Measurements from ENCODE around the gene YJU2. TPM values are rescaled to one million over a fixed set of nuclear protein-coding genes. Genes with fewer than 3 reads are reported as not detected.
A peak's percentile ranks its signal among the peaks of the same experiment; 100 is the strongest.
"Not testable (repeated sequence)": the region's sequence is repeated elsewhere in the genome, so short reads cannot be mapped to it uniquely, and the experiment has no call there.

The YJU2 gene
- total and polyA plus RNA-seq, 3 experiments from 2014 or later = 29.6 to 41.2 (median 38.8) TPM

DNA sequence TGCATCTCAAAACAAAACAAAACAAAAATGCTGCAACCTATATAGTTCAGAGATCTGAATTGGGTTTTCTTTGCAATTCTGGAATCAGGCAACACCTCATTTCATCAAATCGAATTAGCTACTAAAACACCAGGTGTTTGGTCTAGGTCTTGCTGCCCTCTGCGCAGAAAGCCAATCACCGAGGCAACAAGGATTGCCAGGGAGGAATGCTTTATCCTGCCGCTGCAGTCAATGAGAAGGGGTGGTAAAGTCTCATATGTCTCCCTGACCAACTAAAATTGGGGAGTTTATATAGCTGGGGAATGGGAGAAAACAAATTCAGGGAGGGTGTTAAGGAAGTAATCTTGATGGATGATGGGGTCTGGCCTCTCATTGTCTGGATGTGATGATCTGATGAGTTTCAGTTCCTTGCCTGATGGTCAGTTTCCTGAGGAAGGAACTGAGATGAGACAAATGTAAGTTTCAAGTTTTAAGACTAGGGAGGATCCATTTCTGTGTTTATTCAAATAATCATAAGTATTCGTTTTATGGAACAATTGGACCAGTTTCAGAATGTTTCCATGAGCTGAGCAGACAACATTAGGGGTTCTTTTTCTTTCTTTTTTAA, 5.0 kb upstream of the YJU2 start:
- CTCF ChIA-PET = interaction anchor here (0.9 kb wide), 1 partner anchor 254 kb away, joined by 5 read pairs; no protein-coding TSS in a partner anchor
- peaks cover 0 to 4% (median 1%) of the 10 kb centered on the region in 3 donors for H3K36me3 Mint-ChIP-seq
- Histone ChIP-seq H3K4me3 (ENCODE audit: low read length) (no peak overlapping the region), H3K9me3 (ENCODE audit: low read length) (no peaks in the 10 kb centered on the region), H3K27me3 (ENCODE audit: insufficient read depth, low read length, poor library complexity, severe bottlenecking) (no peaks in the 10 kb centered on the region), H3K36me3 (ENCODE audit: insufficient read depth, low read length) (no peaks in the 10 kb centered on the region), H3K27ac (ENCODE audit: low read depth, low read length) (no peak overlapping the region), H3K4me1 (ENCODE audit: insufficient read depth, low read length) (peaks cover 6% of the 10 kb centered on the region)
- H3K27ac Mint-ChIP-seq = no peak overlapping the region
- H3K4me3 Mint-ChIP-seq = no peak overlapping the region
- no peak for DNase-seq
- H3K27me3 Mint-ChIP-seq = peaks cover 4 to 5% of the 10 kb centered on the region in 2 donors
- H3K9me3 Mint-ChIP-seq = peaks cover 0 to 8% (median 5%) of the 10 kb centered on the region in 5 donors
- POLR2A ChIA-PET = no interaction called here
- peaks cover 4 to 6% (median 5%) of the 10 kb centered on the region in 3 donors for H3K4me1 Mint-ChIP-seq

GRCh38 chr19:4245938-4246337, 942 bp upstream of the YJU2 start:
- H3K27me3 ChIP-seq (ENCODE audit: insufficient read depth, low read length, poor library complexity, severe bottlenecking); H3K9me3 ChIP-seq (ENCODE audit: low read length); CTCF ChIA-PET; DNase-seq; H3K27me3 Mint-ChIP-seq; H3K9me3 Mint-ChIP-seq; POLR2A ChIA-PET; H3K4me3 ChIP-seq (ENCODE audit: low read length); H3K27ac ChIP-seq (ENCODE audit: low read depth, low read length): not testable (repeated sequence)
- peaks cover 9 to 32% (median 13%) of the 10 kb centered on the region in 3 donors for H3K36me3 Mint-ChIP-seq
- peak overlapping the region in 3 of 8 donors; percentile 98 to 99 (median 99) for H3K27ac Mint-ChIP-seq
- Histone ChIP-seq H3K36me3 (ENCODE audit: insufficient read depth, low read length) (peaks cover 23% of the 10 kb centered on the region), H3K4me1 (ENCODE audit: insufficient read depth, low read length) (peaks cover 17% of the 10 kb centered on the region)
- peaks cover 15 to 27% (median 22%) of the 10 kb centered on the region in 3 donors for H3K4me1 Mint-ChIP-seq
- H3K4me3 Mint-ChIP-seq = peak overlapping the region in 1 of 7 donors; percentile 11

- no peak for DNase-seq
- H3K27me3 Mint-ChIP-seq = no peaks in the 10 kb centered on the region
- H3K4me3 Mint-ChIP-seq = no peak overlapping the region
- H3K36me3 Mint-ChIP-seq = peaks cover 17 to 82% (median 20%) of the 10 kb centered on the region in 3 donors
- H3K27ac ChIP-seq (ENCODE audit: low read depth, low read length) = no peak overlapping the region
- CTCF ChIA-PET = interaction anchor here (1.1 to 1.2 kb wide), 2 partner anchors 12 to 96 kb away, joined by 3 read pairs; no protein-coding TSS in a partner anchor
- H3K36me3 ChIP-seq (ENCODE audit: insufficient read depth, low read length) = peaks cover 43% of the 10 kb centered on the region
- H3K9me3 Mint-ChIP-seq = peaks cover 0 to 4% (median 0%) of the 10 kb centered on the region in 5 donors
- H3K27me3 ChIP-seq (ENCODE audit: insufficient read depth, low read length, poor library complexity, severe bottlenecking) = no peaks in the 10 kb centered on the region
- H3K4me1 ChIP-seq (ENCODE audit: insufficient read depth, low read length) = no peaks in the 10 kb centered on the region
- H3K4me3 ChIP-seq (ENCODE audit: low read length) = no peak overlapping the region
- POLR2A ChIA-PET = no interaction called here
- H3K9me3 ChIP-seq (ENCODE audit: low read length) = no peaks in the 10 kb centered on the region
- no peak overlapping the region for H3K27ac Mint-ChIP-seq
- H3K4me1 Mint-ChIP-seq = peaks cover 0 to 1% (median 0%) of the 10 kb centered on the region in 3 donors
These were observed 9.7 kb downstream of the YJU2 start for GRCh38 chr19:4256563-4256962.

DNA sequence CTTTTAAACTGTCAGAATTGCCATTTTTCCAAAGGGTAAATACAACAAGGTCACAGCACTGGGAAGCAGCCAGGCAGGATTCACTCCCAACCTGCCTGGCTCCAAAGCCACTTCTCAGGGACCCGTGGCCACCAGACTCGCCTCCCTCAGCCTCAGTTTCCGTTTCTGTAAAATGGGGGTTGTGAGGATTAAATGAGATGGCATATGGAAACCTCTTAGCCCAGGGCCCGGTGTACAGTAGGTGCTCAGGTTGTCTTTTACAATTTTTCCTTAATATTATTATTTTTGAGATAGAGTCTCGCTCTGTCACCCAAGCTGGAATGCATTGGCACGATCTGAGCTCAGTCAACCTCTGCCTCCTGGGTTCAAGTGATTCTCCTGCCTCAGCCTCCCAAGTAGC, 10.1 kb downstream of the YJU2 start:
- no peak overlapping the region for H3K27ac ChIP-seq (ENCODE audit: low read depth, low read length)
- no peaks in the 10 kb centered on the region for H3K4me1 ChIP-seq (ENCODE audit: insufficient read depth, low read length)
- CTCF ChIA-PET = interaction anchor here (1.5 kb wide), 1 partner anchor 10 kb away, joined by 3 read pairs; no protein-coding TSS in a partner anchor
- H3K36me3 ChIP-seq (ENCODE audit: insufficient read depth, low read length) = peaks cover 38% of the 10 kb centered on the region
- H3K36me3 Mint-ChIP-seq = peaks cover 17 to 81% (median 20%) of the 10 kb centered on the region in 3 donors
- no peak overlapping the region for H3K4me3 ChIP-seq (ENCODE audit: low read length)
- DNase-seq = no peak
- no peak overlapping the region for H3K4me3 Mint-ChIP-seq
- no peaks in the 10 kb centered on the region for H3K27me3 ChIP-seq (ENCODE audit: insufficient read depth, low read length, poor library complexity, severe bottlenecking)
- POLR2A ChIA-PET = no interaction called here
- H3K27ac Mint-ChIP-seq = no peak overlapping the region
- no peaks in the 10 kb centered on the region for H3K27me3 Mint-ChIP-seq
- H3K9me3 Mint-ChIP-seq = peaks cover 0 to 4% (median 0%) of the 10 kb centered on the region in 5 donors
- H3K4me1 Mint-ChIP-seq = peaks cover 0 to 1% (median 0%) of the 10 kb centered on the region in 3 donors
- H3K9me3 ChIP-seq (ENCODE audit: low read length) = no peaks in the 10 kb centered on the region

GRCh38 chr19:4258181-4258580, 11.3 kb downstream of the YJU2 start:
- Mint-ChIP-seq H3K4me1 (peaks cover 0 to 1% (median 0%) of the 10 kb centered on the region in 3 donors), H3K4me3 (no peak overlapping the region), H3K36me3 (peaks cover 16 to 81% (median 17%) of the 10 kb centered on the region in 3 donors), H3K27me3 (no peaks in the 10 kb centered on the region), H3K9me3 (peaks cover 0 to 4% (median 0%) of the 10 kb centered on the region in 5 donors), H3K27ac (no peak overlapping the region)
- Histone ChIP-seq H3K9me3 (ENCODE audit: low read length) (no peaks in the 10 kb centered on the region), H3K4me3 (ENCODE audit: low read length) (no peak overlapping the region), H3K27me3 (ENCODE audit: insufficient read depth, low read length, poor library complexity, severe bottlenecking) (no peaks in the 10 kb centered on the region), H3K36me3 (ENCODE audit: insufficient read depth, low read length) (peaks cover 32% of the 10 kb centered on the region), H3K27ac (ENCODE audit: low read depth, low read length) (no peak overlapping the region), H3K4me1 (ENCODE audit: insufficient read depth, low read length) (no peaks in the 10 kb centered on the region)
- CTCF ChIA-PET = interaction anchor here (1.5 kb wide), 1 partner anchor 8 kb away, joined by 3 read pairs; no protein-coding TSS in a partner anchor
- POLR2A ChIA-PET = no interaction called here
- DNase-seq = no peak

DNA sequence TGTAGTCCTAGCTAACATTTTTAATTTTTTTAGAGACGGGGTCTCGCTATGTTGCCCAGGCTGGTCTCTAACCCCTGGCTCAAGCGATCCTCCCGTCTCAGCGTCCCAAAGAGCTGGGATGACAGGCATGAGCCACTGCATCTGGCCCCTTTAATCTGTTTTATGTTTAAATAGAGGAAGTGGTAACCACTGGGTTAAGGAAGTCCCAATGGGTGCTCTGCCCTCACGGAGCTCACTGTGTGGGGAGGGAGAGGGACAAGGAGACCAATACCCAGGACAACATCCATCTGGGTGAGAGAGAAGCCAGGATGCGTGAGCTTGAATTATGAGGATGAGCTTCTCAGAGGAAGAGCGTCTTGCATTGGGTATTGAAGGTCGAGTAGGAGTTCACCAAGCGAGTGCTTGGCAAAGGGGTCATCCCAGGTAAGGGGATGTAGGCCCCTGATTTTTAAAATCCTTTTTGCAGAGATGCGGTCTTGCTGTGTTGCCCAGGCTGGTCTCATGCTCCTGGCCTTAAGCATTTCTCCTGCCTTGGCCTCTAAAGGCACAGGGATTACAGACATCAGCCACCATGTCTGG, 13.8 kb downstream of the YJU2 start:
- CTCF ChIA-PET = interaction anchor here (1.1 kb wide), 1 partner anchor 140 kb away, joined by 3 read pairs; no protein-coding TSS in a partner anchor
- Histone ChIP-seq H3K9me3 (ENCODE audit: low read length) (no peaks in the 10 kb centered on the region), H3K27ac (ENCODE audit: low read depth, low read length) (no peak overlapping the region), H3K4me1 (ENCODE audit: insufficient read depth, low read length) (peaks cover 15% of the 10 kb centered on the region), H3K27me3 (ENCODE audit: insufficient read depth, low read length, poor library complexity, severe bottlenecking) (no peaks in the 10 kb centered on the region), H3K4me3 (ENCODE audit: low read length) (no peak overlapping the region), H3K36me3 (ENCODE audit: insufficient read depth, low read length) (peaks cover 18% of the 10 kb centered on the region)
- Mint-ChIP-seq H3K4me1 (peaks cover 8 to 18% (median 13%) of the 10 kb centered on the region in 3 donors), H3K9me3 (peaks cover 0 to 1% (median 0%) of the 10 kb centered on the region in 5 donors), H3K36me3 (peaks cover 4 to 78% (median 10%) of the 10 kb centered on the region in 3 donors), H3K27me3 (no peaks in the 10 kb centered on the region), H3K27ac (peak overlapping the region in 2 of 8 donors; percentile 41 to 79), H3K4me3 (no peak overlapping the region)
- POLR2A ChIA-PET = no interaction called here
- DNase-seq = no peak

- H3K4me3 Mint-ChIP-seq = peak overlapping the region; percentile 37 to 89 (median 65)
- Histone ChIP-seq H3K4me3 (ENCODE audit: low read length) (no peak overlapping the region), H3K9me3 (ENCODE audit: low read length) (no peaks in the 10 kb centered on the region), H3K36me3 (ENCODE audit: insufficient read depth, low read length) (peaks cover 24% of the 10 kb centered on the region), H3K27ac (ENCODE audit: low read depth, low read length) (no peak overlapping the region), H3K27me3 (ENCODE audit: insufficient read depth, low read length, poor library complexity, severe bottlenecking) (no peaks in the 10 kb centered on the region), H3K4me1 (ENCODE audit: insufficient read depth, low read length) (peaks cover 22% of the 10 kb centered on the region)
- H3K4me1 Mint-ChIP-seq = peaks cover 20 to 34% (median 28%) of the 10 kb centered on the region in 3 donors
- H3K9me3 Mint-ChIP-seq = no peaks in the 10 kb centered on the region
- peaks cover 4 to 79% (median 12%) of the 10 kb centered on the region in 3 donors for H3K36me3 Mint-ChIP-seq
- CTCF ChIA-PET = interaction anchor here (0.7 to 1.5 kb wide), 3 partner anchors 12 to 88 kb away, joined by 3 to 6 read pairs (median 5); partner anchors contain the start of gene YJU2
- DNase-seq = peak in 2 of 5 donors; percentile 35 to 60
- H3K27ac Mint-ChIP-seq = peak overlapping the region; percentile 71 to 92 (median 78)
- POLR2A ChIA-PET = interaction anchor here (1.4 kb wide), 1 partner anchor 18 kb away, joined by 4 read pairs; the partner anchor contains the start of gene YJU2
- no peaks in the 10 kb centered on the region for H3K27me3 Mint-ChIP-seq
These were observed 17.9 kb downstream of the YJU2 start for GRCh38 chr19:4264812-4265211.
